HG03139 (cell line): ENCODE data around the gene SLC25A11.
"Not testable (repeated sequence)": the region's sequence is repeated elsewhere in the genome, so short reads cannot be mapped to it uniquely, and the experiment has no call there.

Experiments
- ATAC-seq: cut with Tn5 transposase; IDR thresholded peaks from one replicate; pipeline ENCODE4 v1.9.1; 2021; ENCODE audit not compliant: unreplicated experiment

SLC25A11 gene

GRCh38 chr17:4945176-4945943, 5.5 kb upstream of the SLC25A11 start:
- ATAC-seq: no peak

- no peak for ATAC-seq
Observed at GRCh38 chr17:4944554-4945175, 4.8 kb upstream of the SLC25A11 start.

- no peak for ATAC-seq
Observed at GRCh38 chr17:4944163-4944553, 4.3 kb upstream of the SLC25A11 start.

- ATAC-seq: no peak
Observed at GRCh38 chr17:4942760-4943508, 3.1 kb upstream of the SLC25A11 start.

- ATAC-seq: no peak
Observed at GRCh38 chr17:4941319-4941610, 1.4 kb upstream of the SLC25A11 start.

GRCh38 chr17:4940555-4941318, 891 bp upstream of the SLC25A11 start:
- ATAC-seq: no peak

GRCh38 chr17:4939546-4939795, 375 bp downstream of the SLC25A11 start:
- peak; percentile 3 for ATAC-seq

GRCh38 chr17:4938688-4939545, 929 bp downstream of the SLC25A11 start:
- no peak for ATAC-seq

GRCh38 chr17:4938069-4938491, 1.8 kb downstream of the SLC25A11 start:
- no peak for ATAC-seq

- no peak for ATAC-seq
Observed at GRCh38 chr17:4937553-4937952, 2.3 kb downstream of the SLC25A11 start.

GRCh38 chr17:4936436-4936835, 3.4 kb downstream of the SLC25A11 start:
- no peak for ATAC-seq

- no peak for ATAC-seq
Observed at GRCh38 chr17:4935650-4936049, 4.2 kb downstream of the SLC25A11 start.

- no peak for ATAC-seq
Observed at GRCh38 chr17:4934173-4934979, 5.5 kb downstream of the SLC25A11 start.

GRCh38 chr17:4933646-4934045, 6.2 kb downstream of the SLC25A11 start:
- no peak for ATAC-seq

- no peak for ATAC-seq
Observed at GRCh38 chr17:4932756-4933155, 7.1 kb downstream of the SLC25A11 start.

- no peak for ATAC-seq
Observed at GRCh38 chr17:4931963-4932362, 7.9 kb downstream of the SLC25A11 start, which contains the start of gene GP1BA. GP1BA (plus strand) TSS chr17:4932277; CDS start chr17:4932605, 328 bp downstream.

GRCh38 chr17:4928881-4929280, 11.0 kb downstream of the SLC25A11 start:
- ATAC-seq: no peak

GRCh38 chr17:4926577-4927335, 13.1 kb downstream of the SLC25A11 start:
- ATAC-seq: not testable (repeated sequence)

GRCh38 chr17:4921320-4921719, 18.5 kb downstream of the SLC25A11 start:
- ATAC-seq: no peak
